Gastrocnemius medialis (tissue), 4 donors: Measurements from ENCODE around the gene POLD3. TPM values are rescaled to one million over a fixed set of nuclear protein-coding genes. Genes with fewer than 3 reads are reported as not detected.

ENCODE experiments used
- ATAC-seq, 2 donors: fragments of 150-250 bp; one replicate each; pipeline ENCODE4 v1.9.1; 2016
- DNase-seq, 2 donors: peaks; one replicate each; pipeline ENCODE4 v3.0.0-alpha.2; 2019
- H3K27ac ChIP-seq, 4 donors: fragments of 200-600 bp; sonication (generic); 1 replicate in 1 of 4; 2 replicates in 3 of 4; pipeline ENCODE4 v1.5.1; 2016 to 2018; ENCODE audit warnings: mild to moderate bottlenecking in 2 of 4, moderate library complexity in 1 of 4
- H3K27me3 ChIP-seq, 3 donors: fragments of 200-600 bp; sonication (generic) in 2 of 3; 1 replicate in 1 of 3; 2 replicates in 2 of 3; pipeline versions ENCODE4 v1.5.1 to v1.6.0; 2016 to 2019; ENCODE audit warnings: mild to moderate bottlenecking in 1 of 3, moderate library complexity in 1 of 3
- H3K36me3 ChIP-seq, 2 donors: fragments of 200-600 bp; sonication (generic) in 1 of 2; one replicate each; pipeline ENCODE4 v1.5.1; 2017 to 2018
- H3K4me1 ChIP-seq, 2 donors: fragments of 200-600 bp; sonication (generic) in 1 of 2; one replicate each; pipeline ENCODE4 v1.5.1; 2016 to 2017; ENCODE audit warnings: mild to moderate bottlenecking in 2 of 2
- H3K4me3 ChIP-seq, 4 donors: fragments of 200-600 bp; sonication (generic) in 3 of 4; 1 replicate in 1 of 4; 2 replicates in 3 of 4; pipeline ENCODE4 v1.5.1; 2016 to 2019; ENCODE audit warnings: mild to moderate bottlenecking in 2 of 4
- H3K9me3 ChIP-seq, 3 donors: fragments of 200-600 bp; sonication (generic) in 2 of 3; 1 replicate in 1 of 3; 2 replicates in 2 of 3; pipeline ENCODE4 v1.5.1; 2016 to 2019
- POLR2A ChIP-seq, 2 donors: fragments of 450-650 bp; IDR thresholded peaks; one replicate each; pipeline ENCODE4 v1.6.1; 2017; ENCODE audit warnings: antibody characterized with exemption in 2 of 2, mild to moderate bottlenecking in 2 of 2, moderate library complexity in 2 of 2
- in situ Hi-C, 4 donors: fragments of 200-750 bp; cut with MboI; loops; one replicate each; pipeline versions ENCODE4 v1.15.0 to v1.8.0; 2017; ENCODE audit warnings: low sequenced_read_pairs in 4 of 4
- intact Hi-C: fragments of 100-400 bp; cut with DNase I; formaldehyde crosslinking; loops from one replicate; pipeline ENCODE4 v1.15.1; 2023; ENCODE audit warnings: low total_unique reads
- total RNA-seq, 4 donors: library from RNA; depleted of rRNA; stranded (reverse); fragments of >200 nt; gene quantifications; one replicate each; pipeline versions ENCODE4 v1.1.0 to v1.2.3, GENCODE V29; 2016
- TF ChIP-seq, protein P1 (sequence below), 5 experiments: fragments of 450-650 bp in 3 of 5; fragments of 200-600 bp in 2 of 5; sonication (generic) in 2 of 5; IDR thresholded peaks in 4 of 5; conservative IDR thresholded peaks in 1 of 5; 1 replicate in 4 of 5; 2 replicates in 1 of 5; pipeline ENCODE4 v1.5.1; 2016 to 2019; ENCODE audit warnings: antibody characterized with exemption in 5 of 5, mild to moderate bottlenecking in 3 of 5, moderate library complexity in 3 of 5

POLD3 gene
- total RNA-seq, 4 donors from 2014 or later = 4.6 to 6.4 (median 5.8) TPM

DNA sequence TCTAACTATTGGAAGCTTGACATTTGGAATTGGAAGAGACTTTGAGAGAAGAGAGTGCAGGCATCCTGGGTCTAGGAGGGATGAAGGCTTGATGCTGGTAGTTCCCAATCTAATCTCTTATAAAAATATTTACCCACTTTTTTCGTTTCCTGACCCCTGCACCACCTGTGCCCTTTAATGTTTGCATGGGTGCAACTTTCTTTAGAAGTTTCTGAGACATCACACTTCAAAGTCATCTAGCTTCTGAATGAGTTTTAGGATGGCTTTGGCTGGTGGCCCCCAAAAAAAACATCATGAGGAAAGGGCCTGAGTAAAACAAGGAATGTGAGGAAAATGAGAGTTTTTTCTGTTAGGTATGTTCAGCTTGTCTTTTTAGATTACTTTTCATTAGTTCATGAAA is 1.1 kb downstream of the POLD3 start:
- TF ChIP-seq, protein P1, sequence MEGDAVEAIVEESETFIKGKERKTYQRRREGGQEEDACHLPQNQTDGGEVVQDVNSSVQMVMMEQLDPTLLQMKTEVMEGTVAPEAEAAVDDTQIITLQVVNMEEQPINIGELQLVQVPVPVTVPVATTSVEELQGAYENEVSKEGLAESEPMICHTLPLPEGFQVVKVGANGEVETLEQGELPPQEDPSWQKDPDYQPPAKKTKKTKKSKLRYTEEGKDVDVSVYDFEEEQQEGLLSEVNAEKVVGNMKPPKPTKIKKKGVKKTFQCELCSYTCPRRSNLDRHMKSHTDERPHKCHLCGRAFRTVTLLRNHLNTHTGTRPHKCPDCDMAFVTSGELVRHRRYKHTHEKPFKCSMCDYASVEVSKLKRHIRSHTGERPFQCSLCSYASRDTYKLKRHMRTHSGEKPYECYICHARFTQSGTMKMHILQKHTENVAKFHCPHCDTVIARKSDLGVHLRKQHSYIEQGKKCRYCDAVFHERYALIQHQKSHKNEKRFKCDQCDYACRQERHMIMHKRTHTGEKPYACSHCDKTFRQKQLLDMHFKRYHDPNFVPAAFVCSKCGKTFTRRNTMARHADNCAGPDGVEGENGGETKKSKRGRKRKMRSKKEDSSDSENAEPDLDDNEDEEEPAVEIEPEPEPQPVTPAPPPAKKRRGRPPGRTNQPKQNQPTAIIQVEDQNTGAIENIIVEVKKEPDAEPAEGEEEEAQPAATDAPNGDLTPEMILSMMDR (IDR thresholded peaks at IDR 0.05 in 4 of 5, conservative IDR thresholded peaks at IDR 0.05 in 1 of 5) = no peak
- no peak for TF ChIP-seq POLR2A (IDR thresholded peaks at IDR 0.05)
- Histone ChIP-seq H3K27ac (peak overlapping the region in 2 of 4 donors; percentile 73 to 75), H3K4me3 (peak overlapping the region; percentile 76 to 99 (median 88)), H3K36me3 (peaks cover 0 to 9% of the 10 kb centered on the region in 2 donors), H3K27me3 (no peaks in the 10 kb centered on the region), H3K9me3 (no peaks in the 10 kb centered on the region), H3K4me1 (peaks cover 10 to 12% of the 10 kb centered on the region in 2 donors)
- DNase-seq = no peak
- ATAC-seq = no peak
- in situ Hi-C loops = no loop called here
- intact Hi-C loops = loop anchor here (5.0 to 10.0 kb wide), 3 partner anchors 101 to 629 kb away; partner anchors contain the start of genes LIPT2 and RNF169

DNA sequence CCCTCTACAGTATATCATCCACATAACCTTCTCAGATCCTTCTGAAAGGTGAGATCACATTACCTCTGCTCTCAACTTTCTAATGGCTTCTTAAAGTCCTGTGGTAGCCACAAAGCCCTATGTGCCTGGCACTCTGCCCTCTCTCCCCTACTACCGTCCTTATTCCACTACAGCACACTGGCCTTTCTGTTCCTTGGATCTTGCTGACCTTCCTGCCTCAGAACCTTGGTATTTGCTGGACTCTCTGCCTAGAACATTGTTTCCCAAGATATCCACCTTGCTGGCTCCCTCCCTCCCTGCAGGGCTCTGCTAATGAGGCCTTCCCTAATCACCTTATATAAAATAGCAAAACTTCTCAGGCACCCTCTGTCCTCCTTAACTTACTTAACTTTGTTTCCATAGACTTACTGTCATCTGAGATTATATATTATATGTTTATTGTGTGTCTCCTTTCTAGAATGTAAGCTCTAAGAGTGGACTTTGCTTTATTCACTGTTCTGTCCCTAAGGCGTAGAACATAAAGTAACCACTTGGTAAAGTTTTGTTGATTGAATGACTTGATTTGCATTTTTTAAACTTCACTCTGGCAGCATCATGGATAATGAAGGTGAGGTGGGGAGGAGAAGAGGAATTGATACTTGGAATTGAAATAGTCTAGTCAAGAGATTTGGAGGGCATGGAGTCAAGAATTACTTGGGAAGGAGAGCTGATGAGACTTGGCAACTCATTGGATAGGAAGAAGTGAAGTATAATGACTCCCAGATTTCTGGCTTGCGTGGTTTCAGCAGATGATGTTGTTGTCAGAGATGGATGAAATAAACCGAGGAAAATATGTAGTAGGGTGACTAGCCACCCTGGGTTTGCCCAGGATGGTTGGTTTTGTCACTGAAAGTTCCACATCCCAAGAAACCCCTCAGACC is 10.5 kb downstream of the POLD3 start:
- no peak overlapping the region for H3K27ac ChIP-seq
- no peak overlapping the region for H3K4me3 ChIP-seq
- in situ Hi-C loops = no loop called here
- no peaks in the 10 kb centered on the region for H3K9me3 ChIP-seq
- H3K4me1 ChIP-seq = no peaks in the 10 kb centered on the region
- DNase-seq = no peak
- ATAC-seq = no peak
- TF ChIP-seq POLR2A (IDR thresholded peaks at IDR 0.05) = no peak
- TF ChIP-seq, protein P1 (IDR thresholded peaks at IDR 0.05 in 4 of 5, conservative IDR thresholded peaks at IDR 0.05 in 1 of 5) = no peak
- intact Hi-C loops = no loop called here
- no peaks in the 10 kb centered on the region for H3K27me3 ChIP-seq
- no peaks in the 10 kb centered on the region for H3K36me3 ChIP-seq

DNA sequence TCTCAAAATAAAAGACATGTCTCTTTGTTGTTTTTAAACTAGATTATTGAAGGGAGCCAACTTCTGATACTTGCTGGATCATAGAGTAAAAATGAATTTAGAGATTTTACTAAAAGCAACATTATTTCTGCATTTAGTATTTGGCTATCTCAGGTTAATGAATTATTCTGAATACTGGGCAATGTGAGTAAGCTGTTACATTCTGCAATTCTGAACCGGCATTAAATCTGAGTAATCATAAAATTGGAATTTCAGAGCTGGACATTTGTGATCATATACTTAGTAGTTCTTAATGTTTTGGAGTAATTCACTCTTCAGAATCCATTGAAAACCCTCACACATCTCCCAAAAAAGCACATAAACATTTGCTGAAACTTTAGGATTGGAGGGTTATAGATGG is 11.5 kb downstream of the POLD3 start:
- intact Hi-C loops (no loop called here), in situ Hi-C loops (no loop called here)
- Histone ChIP-seq H3K9me3 (no peaks in the 10 kb centered on the region), H3K36me3 (no peaks in the 10 kb centered on the region), H3K4me3 (no peak overlapping the region), H3K27me3 (no peaks in the 10 kb centered on the region), H3K27ac (no peak overlapping the region), H3K4me1 (no peaks in the 10 kb centered on the region)
- ATAC-seq = no peak
- TF ChIP-seq, protein P1 (IDR thresholded peaks at IDR 0.05 in 4 of 5, conservative IDR thresholded peaks at IDR 0.05 in 1 of 5) = no peak
- TF ChIP-seq POLR2A (IDR thresholded peaks at IDR 0.05) = no peak
- DNase-seq = no peak

DNA sequence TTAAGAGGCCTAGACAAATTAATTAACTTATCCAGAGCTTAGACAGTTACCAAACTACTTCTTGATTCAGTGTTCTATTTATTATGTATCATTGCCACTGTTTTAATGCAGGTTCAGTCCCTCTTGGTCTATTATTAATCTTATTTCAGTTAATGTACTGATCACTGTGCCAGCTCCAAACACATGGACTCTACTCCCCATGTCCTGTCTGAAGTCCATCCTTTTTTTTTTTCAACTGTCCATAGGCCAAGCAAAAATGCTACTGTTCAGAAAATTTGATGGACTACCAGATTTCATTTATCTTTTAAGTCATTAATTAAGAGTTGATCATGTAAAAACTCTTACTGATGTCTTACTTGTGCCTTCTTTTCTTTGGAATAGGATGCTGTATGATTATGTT is 11.9 kb downstream of the POLD3 start:
- Histone ChIP-seq H3K4me1 (no peaks in the 10 kb centered on the region), H3K27ac (no peak overlapping the region), H3K9me3 (no peaks in the 10 kb centered on the region), H3K4me3 (no peak overlapping the region), H3K27me3 (no peaks in the 10 kb centered on the region), H3K36me3 (no peaks in the 10 kb centered on the region)
- in situ Hi-C loops = no loop called here
- ATAC-seq = no peak
- DNase-seq = no peak
- no peak for TF ChIP-seq POLR2A (IDR thresholded peaks at IDR 0.05)
- TF ChIP-seq, protein P1 (IDR thresholded peaks at IDR 0.05 in 4 of 5, conservative IDR thresholded peaks at IDR 0.05 in 1 of 5) = no peak
- intact Hi-C loops = no loop called here
